ENCODE measurements around the gene SWI5.
A peak's percentile ranks its signal among the peaks of the same experiment; 100 is the strongest.

The SWI5 gene

GRCh38 chr9:128271112-128271511 lies 5.0 kb upstream of the SWI5 start:
- TF ChIP-seq TAF1 (IDR thresholded peaks at IDR 0.05; ENCODE audit: low read depth) (no peak), NFIC (IDR thresholded peaks at IDR 0.05) (no peak), CEBPB (IDR thresholded peaks at IDR 0.05) (no peak), MAX (IDR thresholded peaks at IDR 0.05) (no peak), TCF12 (IDR thresholded peaks at IDR 0.05; ENCODE audit: low read depth) (no peak)

GRCh38 chr9:128271512-128271911 lies 4.6 kb upstream of the SWI5 start:
- no peak for TF ChIP-seq EGR1 (IDR thresholded peaks at IDR 0.05)
- no peak for TF ChIP-seq TCF12 (IDR thresholded peaks at IDR 0.05; ENCODE audit: low read depth)
- TF ChIP-seq USF1 (IDR thresholded peaks at IDR 0.05), result no peak
- TF ChIP-seq YY1 (IDR thresholded peaks at IDR 0.05; ENCODE audit: low read depth), result no peak
- TF ChIP-seq NFIC (IDR thresholded peaks at IDR 0.05), result no peak
- TF ChIP-seq EP300 (IDR thresholded peaks at IDR 0.05; ENCODE audit: borderline replicate concordance), result no peak
- no peak for TF ChIP-seq FOXM1 (IDR thresholded peaks at IDR 0.05; ENCODE audit: borderline replicate concordance, low read depth)
- no peak for TF ChIP-seq RAD21 (IDR thresholded peaks at IDR 0.05; ENCODE audit: low read depth)
- no peak for TF ChIP-seq TEAD4 (IDR thresholded peaks at IDR 0.05)
- no peak for TF ChIP-seq ZBTB7A (IDR thresholded peaks at IDR 0.05; ENCODE audit: low read depth)
- TF ChIP-seq CEBPB (IDR thresholded peaks at IDR 0.05), result no peak
- no peak for TF ChIP-seq CREB1 (IDR thresholded peaks at IDR 0.05; ENCODE audit: low read depth)
- no peak for TF ChIP-seq REST (IDR thresholded peaks at IDR 0.05; ENCODE audit: low read depth)
- no peak for TF ChIP-seq TAF1 (IDR thresholded peaks at IDR 0.05; ENCODE audit: low read depth)

GRCh38 chr9:128274245-128274644 lies 1.8 kb upstream of the SWI5 start:
- TF ChIP-seq CEBPB (IDR thresholded peaks at IDR 0.05), result no peak
- TF ChIP-seq USF1 (IDR thresholded peaks at IDR 0.05), result no peak
- TF ChIP-seq MAX (IDR thresholded peaks at IDR 0.05), result no peak
- no peak for TF ChIP-seq EGR1 (IDR thresholded peaks at IDR 0.05)
- no peak for TF ChIP-seq RAD21 (IDR thresholded peaks at IDR 0.05; ENCODE audit: low read depth)
- no peak for TF ChIP-seq REST (IDR thresholded peaks at IDR 0.05; ENCODE audit: low read depth)
- TF ChIP-seq FOXM1 (IDR thresholded peaks at IDR 0.05; ENCODE audit: borderline replicate concordance, low read depth), result no peak
- no peak for TF ChIP-seq TEAD4 (IDR thresholded peaks at IDR 0.05)
- no peak for TF ChIP-seq TCF12 (IDR thresholded peaks at IDR 0.05; ENCODE audit: low read depth)
- no peak for TF ChIP-seq EP300 (IDR thresholded peaks at IDR 0.05; ENCODE audit: borderline replicate concordance)
- no peak for TF ChIP-seq NFIC (IDR thresholded peaks at IDR 0.05)
- TF ChIP-seq YY1 (IDR thresholded peaks at IDR 0.05; ENCODE audit: low read depth), result no peak
- TF ChIP-seq ZBTB7A (IDR thresholded peaks at IDR 0.05; ENCODE audit: low read depth), result no peak
- TF ChIP-seq CREB1 (IDR thresholded peaks at IDR 0.05; ENCODE audit: low read depth), result no peak
- no peak for TF ChIP-seq TAF1 (IDR thresholded peaks at IDR 0.05; ENCODE audit: low read depth)

- no peak for TF ChIP-seq CEBPB (IDR thresholded peaks at IDR 0.05)
- TF ChIP-seq FOXM1 (IDR thresholded peaks at IDR 0.05; ENCODE audit: borderline replicate concordance, low read depth), result no peak
- TF ChIP-seq NFIC (IDR thresholded peaks at IDR 0.05), result 0 out of 2 replicates have a peak, but pooled peaks have one; percentile 2
- TF ChIP-seq CREB1 (IDR thresholded peaks at IDR 0.05; ENCODE audit: low read depth), result no peak
- TF ChIP-seq RAD21 (IDR thresholded peaks at IDR 0.05; ENCODE audit: low read depth), result no peak
- 0 out of 2 replicates have a peak, but pooled peaks have one; percentile 8 for TF ChIP-seq MAX (IDR thresholded peaks at IDR 0.05)
- TF ChIP-seq EP300 (IDR thresholded peaks at IDR 0.05; ENCODE audit: borderline replicate concordance), result no peak
- TF ChIP-seq EGR1 (IDR thresholded peaks at IDR 0.05), result peak; percentile 9; the same call in 1 of the 2 replicates
- no peak for TF ChIP-seq TCF12 (IDR thresholded peaks at IDR 0.05; ENCODE audit: low read depth)
- TF ChIP-seq ZBTB7A (IDR thresholded peaks at IDR 0.05; ENCODE audit: low read depth), result 0 out of 2 replicates have a peak, but pooled peaks have one; percentile 68
- no peak for TF ChIP-seq USF1 (IDR thresholded peaks at IDR 0.05)
- TF ChIP-seq TAF1 (IDR thresholded peaks at IDR 0.05; ENCODE audit: low read depth), result peak; percentile 5; the same call in 1 of the 2 replicates
- no peak for TF ChIP-seq REST (IDR thresholded peaks at IDR 0.05; ENCODE audit: low read depth)
- TF ChIP-seq TEAD4 (IDR thresholded peaks at IDR 0.05), result no peak
- no peak for TF ChIP-seq YY1 (IDR thresholded peaks at IDR 0.05; ENCODE audit: low read depth)
Measured at GRCh38 chr9:128275198-128276007, 673 bp upstream of the SWI5 start, which contains the start of gene GOLGA2. Gene GOLGA2 (minus strand): TSS chr9:128276007. CDS start chr9:128275976, 31 bp downstream.

All from Ishikawa (cell line).